ENCODE results near the gene IFIT1. TPM values are rescaled to one million over a fixed set of nuclear protein-coding genes. Genes with fewer than 3 reads are reported as not detected.
A peak's percentile ranks its signal among the peaks of the same experiment; 100 is the strongest.

IFIT1 gene
- total and polyA plus RNA-seq, 9 of the 15 experiments (the other 6 are each of a cell fraction or from before 2014, with no cell fraction given), result 0.03 to 0.40 (median 0.18) TPM

GRCh38 chr10:89355394-89355931, 37.0 kb upstream of the IFIT1 start (continued):
- TF ChIP-seq CTCFL (IDR thresholded peaks at IDR 0.05; ENCODE audit: borderline replicate concordance, insufficient read depth, low read depth, low read length, poor library complexity, severe bottlenecking) (no peak), TRIM25 (IDR thresholded peaks at IDR 0.05; ENCODE audit: borderline replicate concordance) (no peak), PHF20 (IDR thresholded peaks at IDR 0.05; ENCODE audit: partially characterized antibody) (no peak), TBP (optimal IDR thresholded peaks at IDR 0.05; ENCODE audit: low read depth, low read length) (no peak), ZNF75A (CRISPR knock-in tag; IDR thresholded peaks at IDR 0.05) (peak; percentile 70; the same call in 1 of the 2 replicates), GTF2A2 (tag; IDR thresholded peaks at IDR 0.05) (peak; percentile 76; the same call in 1 of the 2 replicates), CEBPG (CRISPR knock-in tag; IDR thresholded peaks at IDR 0.05) (peak; percentile 60; the same call in 1 of the 2 replicates), CEBPG (tag; conservative IDR thresholded peaks at IDR 0.05 in 1 of 2, IDR thresholded peaks at IDR 0.05 in 1 of 2) (peak in 1 of 2 experiments; percentile 83; a peak in 2 of 4 replicates), ZNF449 (CRISPR knock-in tag; IDR thresholded peaks at IDR 0.05) (peak; percentile 44; the same call in 1 of the 2 replicates), ZSCAN32 (CRISPR knock-in tag; IDR thresholded peaks at IDR 0.05) (no peak), RBM39 (optimal IDR thresholded peaks at IDR 0.05; ENCODE audit: low read depth, low read length) (no peak), GABPA (tag; conservative IDR thresholded peaks at IDR 0.05; ENCODE audit: low read depth) (peak; percentile 50), SMAD2 (IDR thresholded peaks at IDR 0.05; ENCODE audit: low read depth, low read length) (no peak), TAF1 (IDR thresholded peaks at IDR 0.05; ENCODE audit: control insufficient read depth, extremely low read depth, insufficient read depth, low read length, severe bottlenecking) (no peak), DMBX1 (CRISPR knock-in tag; IDR thresholded peaks at IDR 0.05; ENCODE audit: borderline replicate concordance) (peak; percentile 99), ZNF316 (IDR thresholded peaks at IDR 0.05) (no peak), PPARD (CRISPR knock-in tag; IDR thresholded peaks at IDR 0.05) (0 out of 2 replicates have a peak, but pooled peaks have one; percentile 28)
